Stomach (tissue), 4 donors: ENCODE results near the gene GATA6.

ENCODE experiments used
- CTCF ChIP-seq, 7 experiments: fragments of 450-650 bp in 4 of 7; fragments of 200-600 bp in 3 of 7; sonication (generic) in 3 of 7; IDR thresholded peaks; one replicate each; pipeline ENCODE4 v1.5.1; 2016 to 2019; ENCODE audit warnings: antibody characterized with exemption in 7 of 7, control low read depth in 2 of 7, mild to moderate bottlenecking in 1 of 7
- EP300 ChIP-seq: sonication (generic); formaldehyde crosslinking; IDR thresholded peaks from one replicate; pipeline ENCODE4 v1.6.1; 2017; ENCODE audit warnings: antibody characterized with exemption
- POLR2A ChIP-seq, 4 donors: fragments of 450-650 bp; IDR thresholded peaks; one replicate each; pipeline ENCODE4 v1.6.1; 2016; ENCODE audit warnings: antibody characterized with exemption in 4 of 4, control low read depth in 2 of 4, mild to moderate bottlenecking in 1 of 4, moderate library complexity in 1 of 4
- POLR2AphosphoS5 ChIP-seq, 3 donors: sonication (generic); formaldehyde crosslinking; IDR thresholded peaks; one replicate each; pipeline ENCODE4 v1.6.1; 2016; ENCODE audit warnings: antibody characterized with exemption in 3 of 3

GRCh38 chr18:22213333-22213973 lies 44.1 kb downstream of the GATA6 start:
- TF ChIP-seq CTCF (IDR thresholded peaks at IDR 0.05) (no peak), POLR2A (IDR thresholded peaks at IDR 0.05) (no peak), POLR2AphosphoS5 (IDR thresholded peaks at IDR 0.05) (no peak), EP300 (no peak)
